ENCODE results near the gene TENT4A. TPM values are rescaled to one million over a fixed set of nuclear protein-coding genes. Genes with fewer than 3 reads are reported as not detected.

The TENT4A gene
- total RNA-seq, 2 donors from 2014 or later, result 44.2 to 44.3 TPM

DNA sequence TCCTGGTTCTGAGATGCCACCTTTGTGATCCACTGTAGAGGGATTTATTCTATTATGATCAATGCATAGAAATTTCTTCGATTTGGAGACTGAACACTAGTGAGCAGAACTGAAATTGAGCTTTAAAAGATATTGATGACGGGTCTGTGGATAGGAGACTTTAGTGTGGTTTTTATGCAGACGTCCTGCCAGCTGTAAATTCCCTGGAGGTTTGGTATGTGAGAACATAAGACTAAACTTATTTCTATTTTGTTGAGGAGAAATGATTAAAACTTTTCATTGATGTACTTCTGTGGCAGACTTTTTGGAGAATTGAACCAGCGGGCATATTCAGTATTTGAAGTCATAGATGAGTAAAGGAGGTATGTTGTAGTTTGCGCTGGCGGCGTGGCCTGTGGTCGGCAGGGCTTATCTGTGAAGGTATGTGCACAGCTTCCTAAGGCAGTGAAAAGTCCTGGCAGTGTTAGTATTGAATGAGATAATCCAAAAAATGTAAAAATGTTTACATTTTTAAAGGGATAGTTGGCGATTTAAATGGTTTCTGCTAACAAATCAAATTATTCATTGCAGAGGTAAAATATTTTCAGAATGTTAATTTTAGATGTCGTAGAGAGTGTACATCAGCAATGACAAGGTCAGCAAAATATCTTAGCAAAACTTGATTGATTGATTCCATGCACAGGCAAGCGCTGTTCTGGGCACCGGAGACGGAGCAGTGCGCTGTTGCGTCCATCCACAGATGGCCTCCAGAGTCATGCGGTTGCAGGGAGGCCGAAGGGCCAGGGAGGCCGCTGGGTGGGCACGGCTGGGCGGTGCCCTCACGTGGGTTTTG, 20.4 kb downstream of the TENT4A start:
- DNase-seq (ENCODE audit: low spot score in 2 of 2) (no peak), ATAC-seq (no peak)
- Mint-ChIP-seq H3K36me3 (peaks cover 7 to 25% of the 10 kb centered on the region in 2 donors), H3K9me3 (no peaks in the 10 kb centered on the region), H3K27ac (peak overlapping the region; percentile 52 to 61)

DNA sequence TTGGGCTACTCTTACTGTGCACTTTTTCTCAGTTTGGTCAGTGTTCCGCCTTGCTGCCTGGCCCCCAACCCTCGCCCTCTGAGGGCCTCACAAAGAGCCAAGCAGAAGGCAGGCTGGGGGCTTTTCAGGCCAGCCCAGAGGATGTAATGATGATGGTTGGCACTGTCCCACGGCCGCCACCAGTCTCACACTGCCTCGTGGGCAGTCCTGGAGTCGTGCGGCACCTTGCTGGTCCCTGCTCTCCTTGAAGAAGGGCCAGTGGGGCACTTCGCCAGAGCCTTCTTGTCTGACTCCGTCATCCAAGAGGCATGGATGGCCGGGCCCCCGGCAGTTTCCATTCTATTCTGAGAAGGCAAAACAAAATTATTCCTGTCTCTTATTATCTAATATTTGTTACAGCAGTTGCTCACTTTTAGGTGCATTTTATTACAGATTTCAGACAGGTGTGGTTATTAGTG, 21.0 kb downstream of the TENT4A start:
- Mint-ChIP-seq H3K9me3 (no peaks in the 10 kb centered on the region), H3K36me3 (peaks cover 7 to 25% of the 10 kb centered on the region in 2 donors), H3K27ac (no peak overlapping the region)
- DNase-seq (ENCODE audit: low spot score in 2 of 2), result no peak
- no peak for ATAC-seq

GRCh38 chr5:6734781-6735180, 21.5 kb downstream of the TENT4A start:
- peak overlapping the region; percentile 13 to 84 for H3K27ac Mint-ChIP-seq
- ATAC-seq (peak in 1 of 2 donors; percentile 19), DNase-seq (ENCODE audit: low spot score in 2 of 2) (no peak)
- H3K9me3 Mint-ChIP-seq, result no peaks in the 10 kb centered on the region
- peaks cover 12 to 25% of the 10 kb centered on the region in 2 donors for H3K36me3 Mint-ChIP-seq

DNA sequence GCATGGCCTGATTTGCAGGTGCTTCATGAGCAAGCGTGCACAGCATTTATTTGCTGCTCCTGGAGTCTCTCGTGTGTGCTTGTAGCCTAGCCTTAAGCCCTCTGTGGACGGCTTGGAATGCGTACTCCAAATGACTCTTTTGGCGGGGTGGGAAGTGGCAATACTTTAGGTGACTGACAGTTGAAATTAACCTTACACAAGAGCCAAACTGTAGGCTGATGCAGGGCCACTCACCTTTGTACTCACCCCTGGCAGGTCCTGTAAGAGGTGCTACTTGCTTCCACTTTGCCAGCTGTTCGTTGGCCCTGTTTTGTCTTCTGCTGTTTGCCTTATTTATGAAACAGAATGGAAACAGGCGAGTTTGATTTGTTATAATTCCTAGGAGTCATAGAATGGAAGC, 22.9 kb downstream of the TENT4A start:
- Mint-ChIP-seq H3K9me3 (no peaks in the 10 kb centered on the region), H3K27ac (peak overlapping the region; percentile 85 to 87), H3K36me3 (peaks cover 16 to 25% of the 10 kb centered on the region in 2 donors)
- no peak for ATAC-seq
- DNase-seq (ENCODE audit: low spot score in 2 of 2), result no peak

DNA sequence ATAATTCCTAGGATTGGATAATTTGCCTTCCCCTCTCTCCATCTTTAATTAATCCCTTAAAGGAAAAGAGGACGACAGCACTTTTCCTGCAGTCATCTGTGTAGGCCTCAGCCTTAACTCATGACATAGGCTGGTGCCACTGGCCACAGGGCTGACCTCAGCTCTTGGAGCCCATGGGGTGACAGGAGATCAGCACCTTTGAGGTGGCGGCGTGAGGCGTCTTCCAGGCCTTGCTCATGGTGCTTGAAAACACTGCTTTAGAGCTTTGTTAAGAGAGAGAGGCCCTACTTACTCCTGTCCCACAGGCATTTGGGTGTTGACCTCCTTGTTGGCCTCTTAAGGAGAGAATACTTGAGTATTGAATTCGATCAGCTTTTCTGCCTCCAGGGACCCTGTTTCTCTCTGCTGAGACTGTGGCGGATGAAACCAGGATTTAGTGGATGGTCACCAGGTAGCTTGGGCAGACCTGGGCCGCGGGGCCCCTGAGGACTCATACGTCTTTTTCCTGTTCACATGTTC, 23.4 kb downstream of the TENT4A start:
- H3K36me3 Mint-ChIP-seq, result peaks cover 16 to 25% of the 10 kb centered on the region in 2 donors
- no peaks in the 10 kb centered on the region for H3K9me3 Mint-ChIP-seq
- peak overlapping the region; percentile 85 to 87 for H3K27ac Mint-ChIP-seq
- ATAC-seq (peak; percentile 22 to 64), DNase-seq (ENCODE audit: low spot score in 2 of 2) (no peak)

- Mint-ChIP-seq H3K9me3 (no peaks in the 10 kb centered on the region), H3K36me3 (peaks cover 16 to 25% of the 10 kb centered on the region in 2 donors), H3K27ac (peak overlapping the region; percentile 85 to 87)
- ATAC-seq (peak; percentile 62 to 78), DNase-seq (ENCODE audit: low spot score in 2 of 2) (no peak)
These were observed 24.1 kb downstream of the TENT4A start for GRCh38 chr5:6737043-6737941.

DNA sequence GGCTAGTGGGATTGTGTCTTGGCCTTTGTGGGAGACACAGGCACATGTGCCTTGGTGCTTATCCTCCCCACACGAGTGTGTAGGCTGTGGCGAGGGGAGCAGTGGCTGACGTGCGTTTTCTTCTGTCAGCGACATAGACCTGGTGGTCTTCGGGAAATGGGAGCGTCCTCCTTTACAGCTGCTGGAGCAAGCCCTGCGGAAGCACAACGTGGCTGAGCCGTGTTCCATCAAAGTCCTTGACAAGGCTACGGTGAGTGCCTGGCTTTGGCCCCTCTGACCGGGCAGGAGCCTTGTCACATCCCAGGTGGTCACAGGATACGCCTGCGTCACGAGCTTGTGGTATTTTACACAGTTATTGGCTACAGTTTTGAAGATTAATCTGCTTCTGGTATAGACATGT, 26.4 kb downstream of the TENT4A start:
- Mint-ChIP-seq H3K36me3 (peaks cover 16 to 18% of the 10 kb centered on the region in 2 donors), H3K27ac (peak overlapping the region; percentile 44 to 82), H3K9me3 (no peaks in the 10 kb centered on the region)
- ATAC-seq (no peak), DNase-seq (ENCODE audit: low spot score in 2 of 2) (no peak)

- no peak for DNase-seq (ENCODE audit: low spot score in 2 of 2)
- H3K9me3 Mint-ChIP-seq, result no peaks in the 10 kb centered on the region
- H3K27ac Mint-ChIP-seq, result peak overlapping the region; percentile 44 to 88
- H3K36me3 Mint-ChIP-seq, result peaks cover 16 to 18% of the 10 kb centered on the region in 2 donors
- no peak for ATAC-seq
These were observed 27.4 kb downstream of the TENT4A start for GRCh38 chr5:6740586-6741150.

GRCh38 chr5:6742081-6742758, 29.0 kb downstream of the TENT4A start:
- H3K9me3 Mint-ChIP-seq, result no peaks in the 10 kb centered on the region
- DNase-seq (ENCODE audit: low spot score in 2 of 2) (no peak), ATAC-seq (no peak)
- peak overlapping the region in 1 of 2 donors; percentile 60 for H3K27ac Mint-ChIP-seq
- peaks cover 16 to 17% of the 10 kb centered on the region in 2 donors for H3K36me3 Mint-ChIP-seq

DNA sequence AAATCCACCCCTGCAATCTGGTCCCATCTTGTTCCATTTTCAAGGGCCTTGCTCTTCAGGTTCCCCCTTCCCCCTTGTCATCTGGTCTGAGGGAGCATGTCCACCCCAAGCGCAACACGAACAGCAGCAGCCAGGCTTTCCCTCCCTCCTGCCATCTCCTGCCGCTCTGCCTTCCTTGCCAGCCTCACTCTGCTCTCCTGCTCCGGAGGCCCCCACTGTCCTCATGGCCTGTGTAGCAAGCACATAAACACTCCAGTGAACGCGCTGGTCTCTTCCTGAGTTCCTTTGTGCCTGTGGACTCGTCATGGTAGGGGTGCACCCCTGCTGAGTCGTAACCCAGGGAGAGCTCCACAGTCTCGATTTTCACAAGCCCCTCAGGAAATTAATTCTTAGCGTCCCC, 29.9 kb downstream of the TENT4A start:
- ATAC-seq (no peak), DNase-seq (ENCODE audit: low spot score in 2 of 2) (no peak)
- H3K27ac Mint-ChIP-seq, result peak overlapping the region in 1 of 2 donors; percentile 5
- peaks cover 14 to 17% of the 10 kb centered on the region in 2 donors for H3K36me3 Mint-ChIP-seq
- H3K9me3 Mint-ChIP-seq, result no peaks in the 10 kb centered on the region

DNA sequence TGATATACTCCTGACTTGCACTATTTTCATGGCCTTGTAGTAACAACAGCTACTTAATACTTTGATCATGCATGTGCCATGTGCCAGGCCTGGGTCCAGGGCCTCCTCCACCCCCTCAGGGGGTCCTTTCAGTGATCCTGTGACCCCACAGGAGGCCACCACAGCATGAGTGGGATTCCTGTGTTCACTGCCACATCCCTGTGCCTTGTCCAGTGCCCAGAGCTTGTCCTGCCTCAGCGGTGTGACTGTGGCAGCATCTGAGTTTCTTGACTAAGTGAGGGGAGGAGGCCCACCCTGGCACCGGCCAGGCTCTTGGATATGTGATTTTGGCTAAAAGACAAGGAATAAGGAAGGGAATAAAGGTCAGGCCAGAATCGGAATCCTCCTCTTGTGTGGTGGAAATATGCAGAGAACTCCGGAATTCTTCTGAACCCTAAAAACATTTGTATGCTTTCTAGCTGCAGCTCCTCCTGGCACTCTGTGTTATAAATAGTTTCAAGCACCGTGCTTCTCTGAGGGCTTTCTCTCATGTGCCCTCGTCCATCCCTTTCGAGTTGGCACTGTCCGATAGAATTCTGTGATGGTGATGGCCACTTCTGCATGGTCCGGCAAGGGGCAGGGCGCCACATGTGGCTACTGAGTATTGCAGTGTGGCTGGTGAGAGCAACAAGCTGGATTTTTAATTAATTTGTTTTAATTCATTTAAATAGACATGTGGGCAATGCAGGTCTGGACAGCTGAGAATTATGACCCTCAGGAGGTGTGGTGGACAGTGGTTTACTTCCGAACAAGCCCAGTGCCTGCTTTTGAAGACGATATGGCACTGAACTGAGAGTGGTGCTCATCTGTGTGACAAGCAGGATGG, 31.8 kb downstream of the TENT4A start:
- DNase-seq (ENCODE audit: low spot score in 2 of 2) (no peak), ATAC-seq (no peak)
- peaks cover 10 to 27% of the 10 kb centered on the region in 2 donors for H3K36me3 Mint-ChIP-seq
- H3K9me3 Mint-ChIP-seq, result no peaks in the 10 kb centered on the region
- H3K27ac Mint-ChIP-seq, result peak overlapping the region; percentile 51 to 60

DNA sequence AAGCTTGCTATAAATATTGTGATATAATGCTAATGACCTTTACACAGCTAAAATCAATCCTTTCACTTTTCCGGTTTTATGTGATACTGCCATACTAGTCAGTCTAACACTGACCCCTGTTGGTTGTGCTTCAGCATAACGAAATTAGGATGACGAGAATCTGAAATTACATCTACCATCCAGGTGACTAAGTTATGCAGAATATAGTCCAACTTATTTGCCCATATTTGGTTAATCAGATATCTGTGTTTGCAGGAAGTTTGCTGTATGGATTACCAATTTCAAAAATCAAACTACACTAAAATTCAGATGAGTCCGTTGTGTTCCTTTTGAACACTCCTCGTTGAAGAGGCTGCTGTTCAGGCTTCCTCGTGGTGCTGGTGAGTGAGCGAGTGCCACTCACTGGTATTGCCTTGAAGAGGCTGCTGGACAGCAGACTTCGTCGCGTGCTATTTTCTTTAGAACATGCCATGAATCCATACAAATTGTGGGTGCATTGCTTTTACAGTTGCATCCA, 32.5 kb downstream of the TENT4A start:
- Mint-ChIP-seq H3K27ac (no peak overlapping the region), H3K36me3 (peaks cover 10 to 27% of the 10 kb centered on the region in 2 donors), H3K9me3 (no peaks in the 10 kb centered on the region)
- no peak for DNase-seq (ENCODE audit: low spot score in 2 of 2)
- peak; percentile 56 to 70 for ATAC-seq

DNA sequence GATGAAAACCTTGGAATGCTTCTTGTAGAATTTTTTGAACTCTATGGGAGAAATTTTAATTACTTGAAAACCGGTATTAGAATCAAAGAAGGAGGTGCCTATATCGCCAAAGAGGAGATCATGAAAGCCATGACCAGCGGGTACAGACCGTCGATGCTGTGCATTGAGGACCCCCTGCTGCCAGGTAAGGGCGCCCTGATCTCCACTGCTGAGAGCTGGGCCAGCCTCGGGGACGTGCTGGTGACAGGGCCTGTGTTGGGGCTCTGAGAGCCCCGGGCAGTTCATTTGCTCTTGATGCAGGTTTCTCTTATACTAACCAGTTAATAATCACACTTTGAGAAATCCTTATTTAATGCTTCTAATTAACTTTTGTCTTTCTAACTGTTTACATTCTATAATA, 33.0 kb downstream of the TENT4A start:
- DNase-seq (ENCODE audit: low spot score in 2 of 2) (no peak), ATAC-seq (no peak)
- Mint-ChIP-seq H3K9me3 (no peaks in the 10 kb centered on the region), H3K36me3 (peaks cover 10 to 29% of the 10 kb centered on the region in 2 donors), H3K27ac (no peak overlapping the region)

DNA sequence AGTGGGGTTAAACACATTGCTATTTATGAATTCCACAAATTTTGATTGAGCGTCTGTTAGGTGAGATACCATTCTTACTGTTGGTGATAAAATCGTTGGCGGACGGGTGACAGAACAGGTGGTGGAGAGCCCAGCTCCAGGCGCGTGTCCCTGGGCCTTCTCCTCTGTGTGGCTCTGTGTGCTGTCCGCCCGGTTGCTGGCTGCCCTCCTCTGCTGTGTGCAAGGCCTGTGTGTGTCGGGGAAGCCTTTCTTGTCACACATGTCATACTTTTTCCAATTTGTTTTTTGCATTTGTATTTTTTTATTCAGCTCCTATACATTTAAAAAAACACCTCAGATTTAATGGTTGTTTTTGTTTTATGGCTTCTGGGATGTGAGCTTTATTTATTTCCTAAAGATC, 33.9 kb downstream of the TENT4A start:
- Mint-ChIP-seq H3K27ac (peak overlapping the region in 1 of 2 donors; percentile 33), H3K36me3 (peaks cover 10 to 33% of the 10 kb centered on the region in 2 donors)
- ATAC-seq, result no peak

GRCh38 chr5:6748142-6748541, 34.9 kb downstream of the TENT4A start:
- DNase-seq (ENCODE audit: low spot score in 2 of 2) (peak in 1 of 2 donors; percentile 34), ATAC-seq (no peak)
- peaks cover 10 to 37% of the 10 kb centered on the region in 2 donors for H3K36me3 Mint-ChIP-seq
- peak overlapping the region; percentile 55 to 60 for H3K27ac Mint-ChIP-seq
- H3K9me3 Mint-ChIP-seq, result no peaks in the 10 kb centered on the region

More for the DNA sequence above, 33.9 kb downstream of the TENT4A start:
- no peak for DNase-seq (ENCODE audit: low spot score in 2 of 2)
- H3K9me3 Mint-ChIP-seq, result no peaks in the 10 kb centered on the region
